HepG2 (cell line): ENCODE results near the gene PHLDB1. TPM values are rescaled to one million over a fixed set of nuclear protein-coding genes. Genes with fewer than 3 reads are reported as not detected.
A peak's percentile ranks its signal among the peaks of the same experiment; 100 is the strongest.
"Not testable (repeated sequence)": the region's sequence is repeated elsewhere in the genome, so short reads cannot be mapped to it uniquely, and the experiment has no call there.

Experiments used
- ATAC-seq: fragments of 200-7000 bp; cut with Tn5 transposase; 3 replicates; pipeline ENCODE4 v1.9.1; 2020; ENCODE audit warnings: mild to moderate bottlenecking, moderate library complexity
- BruUV-seq: library from RNA; stranded (reverse); fragments of 400-500 nt; replicated peaks from 2 replicates; lab custom pipeline; 2021; lab: Mats Ljungman, UMichigan
- CTCF ChIA-PET: fragments of 300-600 bp; formaldehyde crosslinking; extraction: SDS; loops from one replicate; lab custom pipeline; 2021; ENCODE audit warnings: low total read pairs, inconsistent platforms, low intra/inter-chr PET ratio; lab: Yijun Ruan, JAX
- POLR2A ChIA-PET: fragments of 350-600 bp; sonication (Branson Sonifier 250); formaldehyde crosslinking; loops from one replicate; lab custom pipeline; 2020; ENCODE audit warnings: antibody characterized with exemption, inconsistent platforms; lab: Yijun Ruan, JAX
- DNase-seq: peaks from one replicate; pipeline ENCODE4 v3.0.0-alpha.2; 2015; ENCODE audit warnings: low spot score
- FAIRE-seq: peaks from 3 replicates; lab custom pipeline; 2011; peaks lifted over from hg19 to GRCh38; lab: Jason Lieb, UNC
- H2AFZ ChIP-seq: one replicate; pipeline ENCODE4 v1.6.1; 2011; ENCODE audit warnings: low read length, inconsistent platforms
- H3K27ac ChIP-seq: fragments of 300-600 bp; 3 replicates; pipeline ENCODE4 v1.8.0; 2011; ENCODE audit warnings: mixed run types, mild to moderate bottlenecking, mixed read lengths, low read length, inconsistent platforms; ENCODE audit not compliant: insufficient read depth; ENCODE audit errors: extremely low read length
- H3K27me3 ChIP-seq, 2 experiments: fragments of 200-600 bp in 1 of 2; 2 replicates in 1 of 2; 3 replicates in 1 of 2; pipeline versions ENCODE4 v1.6.0 to v1.8.0; 2011; ENCODE audit warnings: low read length in 2 of 2, mild to moderate bottlenecking in 2 of 2, moderate library complexity in 2 of 2, inconsistent platforms in 1 of 2; ENCODE audit not compliant: insufficient read depth in 2 of 2, control insufficient read depth in 1 of 2
- H3K36me3 ChIP-seq, 2 experiments: fragments of 200-600 bp in 1 of 2; replicated peaks in 1 of 2; 2 replicates in 1 of 2; 3 replicates in 1 of 2; pipeline versions ENCODE4 v1.5.1 to v1.8.0; 2011; ENCODE audit warnings: low read length in 2 of 2, inconsistent platforms in 1 of 2; ENCODE audit not compliant: insufficient read depth in 2 of 2, control insufficient read depth in 1 of 2
- H3K4me1 ChIP-seq: 2 replicates; pipeline ENCODE4 v1.5.1; 2012; ENCODE audit warnings: low read length, inconsistent platforms; ENCODE audit not compliant: insufficient read depth
- H3K4me2 ChIP-seq: 2 replicates; pipeline ENCODE4 v1.6.0; 2011; ENCODE audit warnings: low read depth, low read length, inconsistent platforms
- H3K4me3 ChIP-seq, 3 experiments: fragments of 200-600 bp in 1 of 3; sonication (generic), shearing (Covaris generic) in 1 of 3; replicated peaks in 1 of 3; 2 replicates each; pipeline ENCODE4 v1.5.1; 2011 to 2016; ENCODE audit warnings: low read length in 3 of 3, inconsistent platforms in 2 of 3, low read depth in 2 of 3, mild to moderate bottlenecking in 2 of 3, control low read depth in 1 of 3, mixed read lengths in 1 of 3; ENCODE audit not compliant: insufficient read depth in 1 of 3
- H3K79me2 ChIP-seq: one replicate; pipeline ENCODE4 v1.6.1; 2011; ENCODE audit warnings: low read length, inconsistent platforms; ENCODE audit not compliant: insufficient read depth
- H3K9ac ChIP-seq: 2 replicates; pipeline ENCODE4 v1.6.0; 2011; ENCODE audit warnings: mild to moderate bottlenecking, low read depth, low read length, inconsistent platforms; ENCODE audit not compliant: insufficient read depth
- H3K9me3 ChIP-seq: 2 replicates; pipeline ENCODE4 v1.5.1; 2012; ENCODE audit warnings: mild to moderate bottlenecking, low read length
- H4K20me1 ChIP-seq: 2 replicates; pipeline ENCODE4 v1.6.0; 2011; ENCODE audit warnings: inconsistent platforms, mild to moderate bottlenecking, low read length, moderate library complexity; ENCODE audit not compliant: insufficient read depth
- AGO2 ChIP-seq: fragments of 200-400 bp; formaldehyde crosslinking; optimal IDR thresholded peaks from 2 replicates; pipeline ENCODE3; 2017; ENCODE audit warnings: mild to moderate bottlenecking, low read depth, low read length, moderate library complexity
- CREBL2 ChIP-seq: sonication (generic); formaldehyde crosslinking; IDR thresholded peaks from 2 replicates; pipeline ENCODE4 v1.8.1; 2023; ENCODE audit warnings: missing genetic modification reagents, mild to moderate bottlenecking, borderline replicate concordance
- EZH2 ChIP-seq: conservative IDR thresholded peaks from 2 replicates; pipeline ENCODE4 v1.6.1; 2012; ENCODE audit warnings: mild to moderate bottlenecking, low read depth, low read length, moderate library complexity
- FOXO1 ChIP-seq: sonication (generic); formaldehyde crosslinking; IDR thresholded peaks from 2 replicates; pipeline ENCODE4 v1.4.0; 2020; ENCODE audit warnings: missing genetic modification reagents
- MTF1 ChIP-seq: sonication (generic); formaldehyde crosslinking; IDR thresholded peaks from 2 replicates; pipeline ENCODE4 v1.5.0; 2020; ENCODE audit warnings: missing genetic modification reagents
- NFIB ChIP-seq: sonication (generic); formaldehyde crosslinking; IDR thresholded peaks from 2 replicates; pipeline ENCODE4 v1.9.0; 2021; ENCODE audit warnings: missing genetic modification reagents, mild to moderate bottlenecking, borderline replicate concordance
- NKX3-1 ChIP-seq: sonication (generic); formaldehyde crosslinking; IDR thresholded peaks from 2 replicates; pipeline ENCODE4 v1.5.0; 2020; ENCODE audit warnings: missing genetic modification reagents
- PITX1 ChIP-seq: sonication (generic); formaldehyde crosslinking; IDR thresholded peaks from 2 replicates; pipeline ENCODE4 v1.5.1; 2020; ENCODE audit warnings: mild to moderate bottlenecking, missing genetic modification reagents
- POLR2AphosphoS5 ChIP-seq: IDR thresholded peaks from 2 replicates; pipeline ENCODE4 v1.6.1; 2012; ENCODE audit warnings: low read depth, low read length
- TFE3 ChIP-seq: IDR thresholded peaks from 2 replicates; pipeline ENCODE4 v1.6.1; 2016
- TRIM24 ChIP-seq: sonication (generic); formaldehyde crosslinking; IDR thresholded peaks from 2 replicates; pipeline ENCODE4 v1.8.0; 2022; ENCODE audit warnings: mild to moderate bottlenecking, missing genetic modification reagents
- ZNF224 ChIP-seq: sonication (generic); formaldehyde crosslinking; IDR thresholded peaks from 2 replicates; pipeline ENCODE4 v1.5.0; 2020; ENCODE audit warnings: mild to moderate bottlenecking, missing genetic modification reagents
- ZNF234 ChIP-seq: sonication (generic); formaldehyde crosslinking; conservative IDR thresholded peaks from 2 replicates; pipeline ENCODE4 v1.5.1; 2020; ENCODE audit warnings: mild to moderate bottlenecking, missing genetic modification reagents
- ZNF276 ChIP-seq: sonication (generic); formaldehyde crosslinking; IDR thresholded peaks from 2 replicates; pipeline ENCODE4 v1.4.0; 2020; ENCODE audit warnings: mild to moderate bottlenecking, low read depth, missing genetic modification reagents
- ZNF30 ChIP-seq: sonication (generic); formaldehyde crosslinking; IDR thresholded peaks from 2 replicates; pipeline ENCODE4 v1.5.0; 2020; ENCODE audit warnings: mild to moderate bottlenecking, missing genetic modification reagents
- WGBS: methylation state at CpG from one replicate; pipeline ENCODE4 v1.1.6; 2017; ENCODE audit warnings: low lambda C conversion rate; 5-methylcytosine and 5-hydroxymethylcytosine counted together
- in situ Hi-C: cut with HindIII; loops from 2 replicates; pipeline ENCODE4 v1.10.0; 2017; ENCODE audit warnings: low pct_unique_long_range_greater_than_20kb; ENCODE audit not compliant: extremely low pct_ligation_motif_present
- intact Hi-C: fragments of 100-400 bp; cut with micrococcal nuclease; formaldehyde crosslinking; loops from one replicate; pipeline ENCODE4 v1.10.0; 2022; ENCODE audit not compliant: unreplicated experiment
- polyA plus RNA-seq, 8 experiments: library from polyadenylated mRNA; depleted of rRNA in 3 of 8; stranded (reverse) in 7 of 8; unstranded in 1 of 8; fragments of >200 nt; fragmentation: Illumina TruSeq in 4 of 8; extraction: Trizol in 4 of 8; gene quantifications; 2 replicates each; pipeline versions ENCODE4 v1.2.1 to v1.2.3, GENCODE V29; 2011 to 2016; ENCODE audit warnings: low read depth in 4 of 8, missing spikeins in 1 of 8, mixed read lengths in 1 of 8; ENCODE audit not compliant: insufficient read depth in 1 of 8
- total RNA-seq, 5 experiments: library from RNA; depleted of rRNA; stranded (reverse); fragments of >200 nt; fragmentation: Illumina TruSeq; extraction: Trizol; gene quantifications; 2 replicates each; pipeline ENCODE4 v1.2.3, GENCODE V29; 2016; ENCODE audit warnings: low read depth in 1 of 5

PHLDB1 gene
- total and polyA plus RNA-seq, 2 of the 13 experiments (the other 11 are each of a cell fraction or from before 2014, with no cell fraction given), result 13.8 to 14.2 TPM

- POLR2A ChIA-PET, result interaction anchor here (6.9 kb wide), 1 partner anchor 17 kb away, joined by 83 read pairs; no protein-coding TSS in a partner anchor
- Histone ChIP-seq H3K36me3 (peaks cover 7 to 28% of the 10 kb centered on the region in 2 experiments), H3K4me1 (peaks cover 33% of the 10 kb centered on the region)
- DNase-seq, intact Hi-C loops, H2AFZ ChIP-seq, H3K79me2 ChIP-seq, CTCF ChIA-PET, FAIRE-seq, H4K20me1 ChIP-seq, H3K4me3 ChIP-seq, H3K27ac ChIP-seq, H3K27me3 ChIP-seq, in situ Hi-C loops, BruUV-seq, ATAC-seq, H3K4me2 ChIP-seq, H3K9me3 ChIP-seq, H3K9ac ChIP-seq: not testable (repeated sequence)
- 98% methylated on average over 8 of the region's 8 CpGs for WGBS
- peak; percentile 27 for TF ChIP-seq AGO2
- TF ChIP-seq POLR2AphosphoS5, result 0 out of 2 replicates have a peak, but pooled peaks have one; percentile 10
These were observed 3.7 kb upstream of the PHLDB1 start for GRCh38 chr11:118603709-118604108.

- ChIA-PET POLR2A (interaction anchor here (2.5 to 6.9 kb wide), 2 partner anchors 17 to 32 kb away, joined by 9 to 83 read pairs; partner anchors contain the start of gene ARCN1), CTCF (no interaction called here)
- Histone ChIP-seq H2AFZ (no peak overlapping the region), H3K4me1 (peaks cover 39% of the 10 kb centered on the region), H3K4me3 (no peak overlapping the region), H3K9ac (no peak overlapping the region), H3K36me3 (peaks cover 7 to 24% of the 10 kb centered on the region in 2 experiments), H3K27ac (no peak overlapping the region), H3K79me2 (no peaks in the 10 kb centered on the region), H3K27me3 (peaks cover 0 to 6% of the 10 kb centered on the region in 2 experiments; a peak in 1 of 5 replicates), H4K20me1 (no peaks in the 10 kb centered on the region), H3K4me2 (no peak overlapping the region), H3K9me3 (no peaks in the 10 kb centered on the region)
- no peak for ATAC-seq
- no peak for FAIRE-seq
- TF ChIP-seq TRIM24 (CRISPR knock-in tag) (no peak), ZNF276 (CRISPR knock-in tag) (no peak), EZH2 (no peak), NFIB (no peak), ZNF224 (CRISPR knock-in tag) (no peak), MTF1 (CRISPR knock-in tag) (no peak), ZNF30 (CRISPR knock-in tag) (no peak), FOXO1 (CRISPR knock-in tag) (no peak), TFE3 (CRISPR knock-in tag) (no peak), CREBL2 (no peak), NKX3-1 (CRISPR knock-in tag) (no peak), PITX1 (CRISPR knock-in tag) (no peak), ZNF234 (CRISPR knock-in tag) (no peak)
- intact Hi-C loops (no loop called here), in situ Hi-C loops (no loop called here)
- whole genome bisulfite sequencing, result 74% methylated on average over 3 of the region's 3 CpGs
- DNase-seq, result no peak
- BruUV-seq, result no TSS peak
These were observed 2.8 kb upstream of the PHLDB1 start for GRCh38 chr11:118604566-118604965.
